Lung (tissue), 12 donors: ENCODE results near the gene CDH19. TPM values are rescaled to one million over a fixed set of nuclear protein-coding genes. Genes with fewer than 3 reads are reported as not detected.

Source experiments
- ATAC-seq: fragments of 200-7000 bp; cut with Tn5 transposase; one replicate; pipeline ENCODE4 v1.9.1; 2020; ENCODE audit warnings: moderate number of reproducible peaks; ENCODE audit not compliant: insufficient read depth, low FRiP score
- DNase-seq, 3 donors: peaks; one replicate each; pipeline ENCODE4 v3.0.0-alpha.2; 2013 to 2017
- H3K27ac ChIP-seq, 2 donors: one replicate each; pipeline ENCODE4 v1.5.1; 2013; ENCODE audit warnings: mild to moderate bottlenecking in 2 of 2, moderate library complexity in 2 of 2, control low read depth in 1 of 2, inconsistent platforms in 1 of 2, low read depth in 1 of 2, low read length in 1 of 2
- H3K27me3 ChIP-seq, 3 donors: one replicate each; pipeline ENCODE4 v1.5.1; 2013; ENCODE audit warnings: low read length in 2 of 3; ENCODE audit not compliant: control insufficient read depth in 3 of 3, insufficient read depth in 3 of 3
- H3K36me3 ChIP-seq, 4 donors: one replicate each; pipeline ENCODE4 v1.5.1; 2013; ENCODE audit warnings: low read length in 4 of 4, mild to moderate bottlenecking in 1 of 4, moderate library complexity in 1 of 4; ENCODE audit not compliant: control insufficient read depth in 4 of 4, insufficient read depth in 4 of 4
- H3K4me1 ChIP-seq, 5 donors: one replicate each; pipeline ENCODE4 v1.5.1; 2013; ENCODE audit warnings: low read length in 5 of 5, mild to moderate bottlenecking in 2 of 5, moderate library complexity in 1 of 5; ENCODE audit not compliant: control insufficient read depth in 5 of 5, insufficient read depth in 5 of 5
- H3K4me3 ChIP-seq: one replicate; pipeline ENCODE4 v1.5.1; 2013; ENCODE audit warnings: mild to moderate bottlenecking, control low read depth, moderate library complexity
- H3K9ac ChIP-seq, 2 donors: one replicate each; pipeline ENCODE4 v1.5.1; 2013; ENCODE audit warnings: low read length in 2 of 2, control low read depth in 1 of 2; ENCODE audit not compliant: insufficient read depth in 1 of 2
- H3K9me3 ChIP-seq, 4 donors: one replicate each; pipeline ENCODE4 v1.5.1; 2013; ENCODE audit warnings: low read length in 3 of 4, mild to moderate bottlenecking in 1 of 4, moderate library complexity in 1 of 4; ENCODE audit not compliant: control insufficient read depth in 4 of 4, insufficient read depth in 3 of 4
- CTCF ChIP-seq: IDR thresholded peaks from 2 replicates; pipeline ENCODE4 v1.5.1; 2012; ENCODE audit warnings: mild to moderate bottlenecking; ENCODE audit errors: control extremely low read depth, extremely low read depth
- WGBS, 2 donors: extraction: QIAGEN DNeasy Blood & Tissue Kit; methylation state at CpG; one replicate each; pipeline ENCODE4 v1.1.7; 2013; 5-methylcytosine and 5-hydroxymethylcytosine counted together
- polyA plus RNA-seq, 2 donors: library from polyadenylated mRNA; stranded (reverse); fragments of 200-250 nt; gene quantifications; one replicate each; pipeline ENCODE4 v1.2.1, GENCODE V29; 2013
- total RNA-seq, 2 donors: library from RNA; depleted of rRNA in 1 of 2; stranded (reverse); fragments of >200 nt in 1 of 2; gene quantifications; one replicate each; pipeline ENCODE4 v1.2.1, GENCODE V29; 2014 to 2021
- donor health status: control.
- donor health status: control.
- donor health status: Bipolar disorder and iron deficiency.
- donor health status: healthy.
- donor health status: DM: yes; HTN: yes; CAD: no.

Gene CDH19
- total and polyA plus RNA-seq, 4 donors = 0.13 to 1.7 (median 0.95) TPM

DNA sequence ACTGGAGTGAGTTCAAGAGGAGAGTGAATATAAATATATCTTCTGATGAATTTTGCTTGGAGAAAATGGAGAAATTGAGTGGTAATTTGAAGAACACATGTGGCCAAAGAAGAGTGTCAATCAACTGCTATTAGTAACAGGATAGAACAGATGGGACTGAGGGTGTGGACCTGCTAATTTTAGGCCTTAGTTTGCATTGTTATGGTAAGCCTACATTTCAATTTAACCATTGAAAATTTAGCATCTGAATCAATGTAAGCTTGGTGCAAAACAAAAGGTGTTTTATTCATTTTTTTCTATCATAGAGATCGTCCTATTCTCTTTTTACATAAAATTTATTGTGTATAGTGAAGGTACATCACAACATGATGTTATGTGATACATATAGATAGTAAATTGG lies 42.1 kb upstream of the CDH19 start:
- Histone ChIP-seq H3K36me3 (no peaks in the 10 kb centered on the region), H3K27me3 (no peaks in the 10 kb centered on the region), H3K4me3 (no peak overlapping the region), H3K9ac (no peak overlapping the region), H3K27ac (no peak overlapping the region), H3K9me3 (peaks cover 0 to 2% (median 0%) of the 10 kb centered on the region in 4 donors), H3K4me1 (no peaks in the 10 kb centered on the region)
- ATAC-seq (no peak), DNase-seq (no peak)
- 72 to 80% methylated on average over 1 of the region's 1 CpG for WGBS, 2 donors
- no peak for TF ChIP-seq CTCF

- no peaks in the 10 kb centered on the region for H3K36me3 ChIP-seq
- no peak for TF ChIP-seq CTCF
- H3K27me3 ChIP-seq = no peaks in the 10 kb centered on the region
- DNase-seq (no peak), ATAC-seq (no peak)
- H3K4me3 ChIP-seq = no peak overlapping the region
- no peak overlapping the region for H3K9ac ChIP-seq
- H3K9me3 ChIP-seq = no peaks in the 10 kb centered on the region
- H3K4me1 ChIP-seq = no peaks in the 10 kb centered on the region
- peak overlapping the region in 1 of 2 donors; percentile 21 for H3K27ac ChIP-seq
- 82 to 90% methylated on average over 4 of the region's 4 CpGs for WGBS, 2 donors
Observed at GRCh38 chr18:66641056-66641455, 37.2 kb upstream of the CDH19 start.

- no peak overlapping the region for H3K27ac ChIP-seq
- H3K27me3 ChIP-seq = no peaks in the 10 kb centered on the region
- ATAC-seq = peak; percentile 37
- WGBS, 2 donors = 27 to 43% methylated on average over 4 of the region's 4 CpGs
- no peaks in the 10 kb centered on the region for H3K4me1 ChIP-seq
- H3K36me3 ChIP-seq = no peaks in the 10 kb centered on the region
- no peaks in the 10 kb centered on the region for H3K9me3 ChIP-seq
- H3K4me3 ChIP-seq = no peak overlapping the region
- DNase-seq = no peak
- no peak overlapping the region for H3K9ac ChIP-seq
- TF ChIP-seq CTCF = no peak
Observed at GRCh38 chr18:66640431-66640830, 36.5 kb upstream of the CDH19 start.

GRCh38 chr18:66638856-66639629 lies 35.2 kb upstream of the CDH19 start:
- H3K9ac ChIP-seq = no peak overlapping the region
- no peak overlapping the region for H3K27ac ChIP-seq
- DNase-seq = peak in 1 of 3 donors; percentile 8
- no peak overlapping the region for H3K4me3 ChIP-seq
- no peaks in the 10 kb centered on the region for H3K36me3 ChIP-seq
- no peaks in the 10 kb centered on the region for H3K4me1 ChIP-seq
- no peak for ATAC-seq
- WGBS, 2 donors = 55 to 56% methylated on average over 5 of the region's 5 CpGs
- H3K27me3 ChIP-seq = no peaks in the 10 kb centered on the region
- TF ChIP-seq CTCF = no peak
- H3K9me3 ChIP-seq = no peaks in the 10 kb centered on the region
